Rectal smooth muscle tissue (tissue), 1 donor: ENCODE data around the gene ADRA2C.

ENCODE experiments used
- H3K27ac ChIP-seq: one replicate; pipeline ENCODE4 v1.7.0; 2013; ENCODE audit warnings: low read depth, low read length, inconsistent platforms
- H3K27me3 ChIP-seq: one replicate; pipeline ENCODE4 v1.7.0; 2013; ENCODE audit warnings: low read length; ENCODE audit not compliant: control insufficient read depth, insufficient read depth
- H3K36me3 ChIP-seq: one replicate; pipeline ENCODE4 v1.7.0; 2013; ENCODE audit warnings: low read length; ENCODE audit not compliant: control insufficient read depth, insufficient read depth
- H3K4me1 ChIP-seq: one replicate; pipeline ENCODE4 v1.7.0; 2013; ENCODE audit warnings: low read length; ENCODE audit not compliant: control insufficient read depth, insufficient read depth
- H3K4me3 ChIP-seq: one replicate; pipeline ENCODE4 v1.7.0; 2013; ENCODE audit warnings: low read length
- H3K9ac ChIP-seq: one replicate; pipeline ENCODE4 v1.7.0; 2013; ENCODE audit warnings: low read length

The ADRA2C gene

GRCh38 chr4:3725936-3726870 is 40.0 kb upstream of the ADRA2C start:
- H3K27ac ChIP-seq: no peak overlapping the region
- no peaks in the 10 kb centered on the region for H3K36me3 ChIP-seq
- H3K27me3 ChIP-seq: peaks cover 9% of the 10 kb centered on the region

GRCh38 chr4:3727847-3728469 is 38.2 kb upstream of the ADRA2C start:
- no peak overlapping the region for H3K4me3 ChIP-seq
- no peak overlapping the region for H3K9ac ChIP-seq
- H3K27ac ChIP-seq: no peak overlapping the region
- H3K27me3 ChIP-seq: peaks cover 4% of the 10 kb centered on the region
- H3K4me1 ChIP-seq: no peaks in the 10 kb centered on the region
- H3K36me3 ChIP-seq: no peaks in the 10 kb centered on the region

More at GRCh38 chr4:3725936-3726870, 40.0 kb upstream of the ADRA2C start:
- no peak overlapping the region for H3K9ac ChIP-seq
- no peak overlapping the region for H3K4me3 ChIP-seq
- H3K4me1 ChIP-seq: no peaks in the 10 kb centered on the region

- Histone ChIP-seq H3K9ac (no peak overlapping the region), H3K27me3 (peaks cover 4% of the 10 kb centered on the region), H3K36me3 (no peaks in the 10 kb centered on the region), H3K4me3 (no peak overlapping the region), H3K27ac (no peak overlapping the region), H3K4me1 (no peaks in the 10 kb centered on the region)
Measured at GRCh38 chr4:3729188-3729881, 36.9 kb upstream of the ADRA2C start.

DNA sequence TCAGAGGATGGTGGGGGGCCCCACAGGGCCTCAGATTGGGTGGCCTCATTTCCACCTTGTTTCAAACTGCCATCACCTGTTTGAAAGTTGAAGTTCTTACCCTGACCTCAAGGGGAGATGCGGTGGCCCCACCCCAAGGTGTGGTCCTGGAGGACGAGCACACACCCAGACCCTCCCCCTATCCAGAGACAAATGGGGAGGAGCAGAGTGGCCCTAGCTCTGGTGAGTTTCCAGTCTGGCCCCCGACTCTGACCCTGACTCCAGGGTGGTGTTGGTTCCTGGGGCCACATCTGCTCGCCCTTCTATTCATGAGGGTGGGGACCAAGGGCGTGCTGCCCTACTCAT is 36.3 kb upstream of the ADRA2C start:
- Histone ChIP-seq H3K27me3 (peaks cover 1% of the 10 kb centered on the region), H3K27ac (no peak overlapping the region), H3K4me1 (no peaks in the 10 kb centered on the region)

DNA sequence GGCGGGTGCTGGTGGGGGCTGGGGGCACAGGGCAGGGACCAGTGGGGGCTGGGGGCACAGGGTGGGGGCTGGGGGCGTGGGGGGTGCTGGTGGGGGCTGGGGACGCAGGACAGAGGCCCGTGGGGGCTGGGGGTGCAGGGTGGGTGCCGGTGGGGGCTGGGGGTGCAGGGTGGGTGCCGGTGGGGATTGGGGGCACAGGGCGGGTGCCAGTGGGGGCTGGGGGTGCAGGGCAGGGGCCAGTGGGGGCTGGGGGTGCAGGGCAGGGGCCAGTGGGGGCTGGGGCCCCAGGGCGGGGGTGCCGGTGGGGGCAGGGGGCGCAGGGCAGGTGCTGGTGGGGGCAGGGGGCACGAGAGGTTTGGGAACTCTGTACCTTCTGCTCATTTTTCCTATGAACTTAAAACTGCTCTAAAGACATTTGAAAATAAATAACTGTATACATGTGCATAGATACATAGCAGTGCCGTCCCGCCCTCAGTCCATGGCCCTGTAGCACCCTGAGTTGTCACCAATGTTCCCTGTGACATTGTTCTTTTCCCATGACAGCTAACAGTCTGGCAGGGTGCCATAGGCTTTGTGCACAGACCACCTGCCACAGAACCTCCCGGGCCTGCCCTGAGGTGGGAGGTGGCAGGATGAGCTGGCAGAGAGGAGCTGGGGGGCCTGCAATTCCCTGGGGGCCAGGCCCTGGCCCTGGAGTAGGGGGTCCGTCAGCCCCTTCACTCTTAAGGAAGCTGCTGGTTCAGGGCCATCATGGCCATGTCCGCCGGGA is 35.6 kb upstream of the ADRA2C start:
- H3K27ac ChIP-seq: no peak overlapping the region
- H3K27me3 ChIP-seq: no peaks in the 10 kb centered on the region
- H3K4me1 ChIP-seq: no peaks in the 10 kb centered on the region
- no peaks in the 10 kb centered on the region for H3K36me3 ChIP-seq
- H3K9ac ChIP-seq: no peak overlapping the region
- H3K4me3 ChIP-seq: no peak overlapping the region

More for the DNA sequence above, 36.3 kb upstream of the ADRA2C start:
- Histone ChIP-seq H3K4me3 (no peak overlapping the region), H3K36me3 (no peaks in the 10 kb centered on the region), H3K9ac (no peak overlapping the region)

GRCh38 chr4:3732076-3733028 is 33.8 kb upstream of the ADRA2C start:
- H3K36me3 ChIP-seq: no peaks in the 10 kb centered on the region
- H3K27ac ChIP-seq: no peak overlapping the region
- H3K4me1 ChIP-seq: no peaks in the 10 kb centered on the region
- H3K4me3 ChIP-seq: no peak overlapping the region
- H3K9ac ChIP-seq: no peak overlapping the region
- no peaks in the 10 kb centered on the region for H3K27me3 ChIP-seq

- H3K4me1 ChIP-seq: no peaks in the 10 kb centered on the region
- no peaks in the 10 kb centered on the region for H3K36me3 ChIP-seq
- peaks cover 2% of the 10 kb centered on the region for H3K27me3 ChIP-seq
- no peak overlapping the region for H3K27ac ChIP-seq
- no peak overlapping the region for H3K4me3 ChIP-seq
- no peak overlapping the region for H3K9ac ChIP-seq
Measured at GRCh38 chr4:3733195-3733594, 33.0 kb upstream of the ADRA2C start.

DNA sequence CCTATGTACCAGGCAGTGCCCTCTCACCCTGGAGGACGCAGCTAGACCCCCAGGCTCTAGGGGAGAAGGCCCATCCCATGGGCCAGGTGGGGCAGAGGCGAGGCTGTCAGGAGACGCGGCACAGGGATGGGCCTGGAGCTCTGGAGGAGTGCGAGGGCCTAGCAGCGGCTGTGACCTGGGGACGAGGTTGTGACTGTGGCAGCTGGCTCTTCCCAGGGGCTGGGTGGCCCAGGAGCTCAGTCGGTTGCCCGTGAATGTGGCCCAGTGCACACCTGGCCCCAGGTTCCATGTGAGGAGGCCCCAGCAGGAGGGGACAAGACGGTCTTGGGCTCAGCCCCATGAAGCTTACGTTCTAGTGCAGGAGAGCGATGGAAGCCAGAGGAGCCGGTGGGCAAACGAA is 31.0 kb upstream of the ADRA2C start:
- H3K4me3 ChIP-seq: no peak overlapping the region
- H3K4me1 ChIP-seq: no peaks in the 10 kb centered on the region
- no peak overlapping the region for H3K27ac ChIP-seq
- peaks cover 2% of the 10 kb centered on the region for H3K27me3 ChIP-seq
- H3K9ac ChIP-seq: no peak overlapping the region
- H3K36me3 ChIP-seq: no peaks in the 10 kb centered on the region

GRCh38 chr4:3736290-3736689 is 29.9 kb upstream of the ADRA2C start:
- no peak overlapping the region for H3K4me3 ChIP-seq
- no peaks in the 10 kb centered on the region for H3K4me1 ChIP-seq
- no peak overlapping the region for H3K27ac ChIP-seq
- H3K27me3 ChIP-seq: peaks cover 3% of the 10 kb centered on the region
- H3K9ac ChIP-seq: no peak overlapping the region
- H3K36me3 ChIP-seq: no peaks in the 10 kb centered on the region

- Histone ChIP-seq H3K4me3 (no peak overlapping the region), H3K4me1 (no peaks in the 10 kb centered on the region), H3K27me3 (peaks cover 7% of the 10 kb centered on the region), H3K36me3 (no peaks in the 10 kb centered on the region), H3K9ac (no peak overlapping the region), H3K27ac (no peak overlapping the region)
Measured at GRCh38 chr4:3736806-3737205, 29.4 kb upstream of the ADRA2C start.

GRCh38 chr4:3739577-3739976 is 26.6 kb upstream of the ADRA2C start:
- Histone ChIP-seq H3K4me1 (no peaks in the 10 kb centered on the region), H3K27me3 (peaks cover 9% of the 10 kb centered on the region), H3K4me3 (no peak overlapping the region), H3K27ac (no peak overlapping the region), H3K36me3 (no peaks in the 10 kb centered on the region), H3K9ac (no peak overlapping the region)
